Esophagus squamous epithelium (tissue), 4 donors: ENCODE results near the gene TMC1.

ENCODE experiments used
- CTCF ChIP-seq, 6 experiments: fragments of 450-650 bp in 4 of 6; fragments of 200-600 bp in 2 of 6; sonication (generic) in 2 of 6; IDR thresholded peaks; one replicate each; pipeline ENCODE4 v1.5.1; 2016 to 2019; ENCODE audit warnings: antibody characterized with exemption in 6 of 6, mild to moderate bottlenecking in 4 of 6, moderate library complexity in 4 of 6
- POLR2A ChIP-seq, 4 donors: fragments of 450-650 bp; IDR thresholded peaks; one replicate each; pipeline ENCODE4 v1.6.1; 2017; ENCODE audit warnings: antibody characterized with exemption in 4 of 4, mild to moderate bottlenecking in 4 of 4, moderate library complexity in 3 of 4

DNA sequence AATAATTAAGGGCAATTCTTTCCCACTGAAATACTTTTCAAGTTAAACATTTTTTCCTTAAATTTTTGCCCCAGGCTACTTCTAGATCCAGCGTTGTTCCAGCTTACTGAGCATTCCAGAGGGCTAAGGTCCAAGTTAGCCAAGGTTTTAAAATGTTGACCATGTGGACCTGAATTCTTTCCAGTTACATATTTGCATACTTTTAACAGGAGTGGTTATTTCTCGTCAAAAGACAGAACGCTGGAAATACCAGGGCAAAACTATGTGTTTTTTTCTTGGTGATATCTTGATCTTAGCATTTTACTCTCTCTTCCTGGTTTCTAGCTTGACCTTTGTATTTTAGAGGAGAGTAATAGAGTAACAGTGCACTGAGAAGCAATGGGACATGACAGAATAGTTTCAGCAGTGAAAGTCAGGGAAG is 32.8 kb downstream of the TMC1 start:
- TF ChIP-seq CTCF (IDR thresholded peaks at IDR 0.05) = no peak
- no peak for TF ChIP-seq POLR2A (IDR thresholded peaks at IDR 0.05)
